Ovary (tissue), 3 donors: ENCODE measurements around the gene LBP.

Experiments used
- POLR2A ChIP-seq: fragments of 450-650 bp; IDR thresholded peaks from one replicate; pipeline ENCODE4 v1.6.1; 2017; ENCODE audit warnings: antibody characterized with exemption, mild to moderate bottlenecking, moderate library complexity
- TF ChIP-seq, protein P1 (sequence below), 3 donors: fragments of 450-650 bp in 2 of 3; fragments of 200-600 bp in 1 of 3; IDR thresholded peaks; one replicate each; pipeline versions ENCODE4 v1.5.1 to v1.8.0; 2016 to 2022; ENCODE audit warnings: antibody characterized with exemption in 3 of 3, mild to moderate bottlenecking in 1 of 3
- donor health status: DM: no; HTN: no; CAD: no.

DNA sequence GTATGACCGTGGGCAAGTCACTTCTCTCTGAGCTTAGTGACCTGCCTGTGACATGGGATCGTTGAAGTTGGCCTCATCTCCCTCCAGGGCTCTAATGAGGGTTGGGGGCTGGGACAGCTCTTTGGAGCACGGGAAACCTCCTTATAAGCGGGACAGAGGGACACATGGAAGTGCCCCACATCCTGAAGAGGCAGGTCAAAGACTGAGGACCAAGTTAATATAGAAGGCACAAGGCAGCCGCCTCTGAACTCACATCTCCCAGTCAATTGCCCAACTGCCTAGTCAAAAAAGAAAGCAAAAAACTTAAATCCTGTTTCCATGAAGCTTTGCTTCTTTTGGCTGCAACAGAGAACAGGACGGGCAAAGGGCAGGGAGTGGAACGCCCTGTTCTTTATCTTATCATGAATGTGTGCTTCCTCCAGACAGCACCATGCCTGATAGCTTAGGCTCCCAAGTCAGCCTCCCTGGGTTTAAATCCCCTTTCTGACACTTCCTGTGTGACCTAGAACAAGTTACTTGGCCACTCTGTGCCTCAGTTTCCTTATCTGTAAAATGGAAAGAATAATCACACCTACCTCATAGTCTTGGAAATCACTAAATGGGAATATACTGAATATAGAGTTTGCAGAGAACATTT is 27.1 kb downstream of the LBP start:
- TF ChIP-seq POLR2A: no peak
- TF ChIP-seq, protein P1, sequence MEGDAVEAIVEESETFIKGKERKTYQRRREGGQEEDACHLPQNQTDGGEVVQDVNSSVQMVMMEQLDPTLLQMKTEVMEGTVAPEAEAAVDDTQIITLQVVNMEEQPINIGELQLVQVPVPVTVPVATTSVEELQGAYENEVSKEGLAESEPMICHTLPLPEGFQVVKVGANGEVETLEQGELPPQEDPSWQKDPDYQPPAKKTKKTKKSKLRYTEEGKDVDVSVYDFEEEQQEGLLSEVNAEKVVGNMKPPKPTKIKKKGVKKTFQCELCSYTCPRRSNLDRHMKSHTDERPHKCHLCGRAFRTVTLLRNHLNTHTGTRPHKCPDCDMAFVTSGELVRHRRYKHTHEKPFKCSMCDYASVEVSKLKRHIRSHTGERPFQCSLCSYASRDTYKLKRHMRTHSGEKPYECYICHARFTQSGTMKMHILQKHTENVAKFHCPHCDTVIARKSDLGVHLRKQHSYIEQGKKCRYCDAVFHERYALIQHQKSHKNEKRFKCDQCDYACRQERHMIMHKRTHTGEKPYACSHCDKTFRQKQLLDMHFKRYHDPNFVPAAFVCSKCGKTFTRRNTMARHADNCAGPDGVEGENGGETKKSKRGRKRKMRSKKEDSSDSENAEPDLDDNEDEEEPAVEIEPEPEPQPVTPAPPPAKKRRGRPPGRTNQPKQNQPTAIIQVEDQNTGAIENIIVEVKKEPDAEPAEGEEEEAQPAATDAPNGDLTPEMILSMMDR (IDR thresholded peaks at IDR 0.05): no peak
